ENCODE data around the gene FAXC.
"Not testable (repeated sequence)": the region's sequence is repeated elsewhere in the genome, so short reads cannot be mapped to it uniquely, and the experiment has no call there.

Gene FAXC

GRCh38 chr6:99285881-99286280, 63.6 kb downstream of the FAXC start:
- TF ChIP-seq POLR2A (IDR thresholded peaks at IDR 0.05; ENCODE audit: low read length) (no peak), GATA1 (IDR thresholded peaks at IDR 0.05; ENCODE audit: low read depth, low read length) (no peak)
- no peak for DNase-seq

- DNase-seq: peak in 1 of 2 experiments; percentile 17
- no peak for TF ChIP-seq POLR2A (IDR thresholded peaks at IDR 0.05; ENCODE audit: low read length)
- TF ChIP-seq GATA1 (IDR thresholded peaks at IDR 0.05; ENCODE audit: low read depth, low read length): no peak
These were observed 66.9 kb downstream of the FAXC start for GRCh38 chr6:99282479-99283062.

GRCh38 chr6:99276747-99277146, 72.7 kb downstream of the FAXC start:
- TF ChIP-seq POLR2A (IDR thresholded peaks at IDR 0.05; ENCODE audit: low read length) (no peak), GATA1 (IDR thresholded peaks at IDR 0.05; ENCODE audit: low read depth, low read length) (no peak)
- no peak for DNase-seq

- TF ChIP-seq POLR2A (IDR thresholded peaks at IDR 0.05; ENCODE audit: low read length): no peak
- DNase-seq: no peak
These were observed 78.6 kb downstream of the FAXC start for GRCh38 chr6:99270826-99271225.

- no peak for DNase-seq
- TF ChIP-seq POLR2A (IDR thresholded peaks at IDR 0.05; ENCODE audit: low read length): no peak
- no peak for TF ChIP-seq GATA1 (IDR thresholded peaks at IDR 0.05; ENCODE audit: low read depth, low read length)
These were observed 79.4 kb downstream of the FAXC start for GRCh38 chr6:99270030-99270429.

- DNase-seq: no peak
- TF ChIP-seq POLR2A (IDR thresholded peaks at IDR 0.05; ENCODE audit: low read length) (no peak), GATA1 (IDR thresholded peaks at IDR 0.05; ENCODE audit: low read depth, low read length) (no peak)
These were observed 80.3 kb downstream of the FAXC start for GRCh38 chr6:99269207-99269606.

- DNase-seq: not testable (repeated sequence)
These were observed 82.5 kb downstream of the FAXC start for GRCh38 chr6:99266996-99267395.

GRCh38 chr6:99265447-99265846, 84.0 kb downstream of the FAXC start:
- not testable (repeated sequence) for DNase-seq

- no peak for DNase-seq
- no peak for TF ChIP-seq POLR2A (IDR thresholded peaks at IDR 0.05; ENCODE audit: low read length)
These were observed 94.6 kb downstream of the FAXC start for GRCh38 chr6:99254616-99255550.

GRCh38 chr6:99253271-99253670, 96.2 kb downstream of the FAXC start:
- no peak for TF ChIP-seq POLR2A (IDR thresholded peaks at IDR 0.05; ENCODE audit: low read length)
- TF ChIP-seq GATA1 (IDR thresholded peaks at IDR 0.05; ENCODE audit: low read depth, low read length): no peak
- DNase-seq: no peak

- no peak for TF ChIP-seq GATA1 (IDR thresholded peaks at IDR 0.05; ENCODE audit: low read depth, low read length)
- TF ChIP-seq POLR2A (IDR thresholded peaks at IDR 0.05; ENCODE audit: low read length): no peak
These were observed 97.1 kb downstream of the FAXC start for GRCh38 chr6:99252421-99252820.

GRCh38 chr6:99250476-99250875, 99.0 kb downstream of the FAXC start:
- no peak for DNase-seq
- no peak for TF ChIP-seq POLR2A (IDR thresholded peaks at IDR 0.05; ENCODE audit: low read length)
- no peak for TF ChIP-seq GATA1 (IDR thresholded peaks at IDR 0.05; ENCODE audit: low read depth, low read length)

More at GRCh38 chr6:99252421-99252820, 97.1 kb downstream of the FAXC start:
- DNase-seq: no peak

DNA sequence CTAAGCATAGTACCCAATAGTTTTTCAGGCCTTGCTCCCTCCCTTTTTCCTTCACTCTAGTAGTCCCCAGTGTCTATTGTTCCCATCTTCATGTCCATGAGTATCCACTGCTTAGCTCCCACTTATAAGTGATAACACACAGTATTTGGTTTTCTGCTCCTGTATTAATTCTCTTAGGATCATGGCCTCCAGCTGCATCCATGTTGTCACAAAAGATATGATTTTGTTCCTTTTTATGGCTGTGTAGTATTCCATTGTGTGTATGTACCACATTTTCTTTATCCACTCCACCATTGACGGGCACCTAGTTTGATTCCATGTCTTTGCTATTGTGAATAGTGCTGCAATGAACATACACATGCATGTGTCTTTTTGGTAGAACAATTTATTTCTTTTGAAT, 102.9 kb downstream of the FAXC start:
- no peak for DNase-seq
- no peak for TF ChIP-seq POLR2A (IDR thresholded peaks at IDR 0.05; ENCODE audit: low read length)

- peak in 1 of 2 experiments; percentile 15 for DNase-seq
- TF ChIP-seq GATA1 (IDR thresholded peaks at IDR 0.05; ENCODE audit: low read depth, low read length) (no peak), POLR2A (IDR thresholded peaks at IDR 0.05; ENCODE audit: low read length) (no peak)
These were observed 107.5 kb downstream of the FAXC start for GRCh38 chr6:99241905-99242534.

GRCh38 chr6:99236010-99236409, 113.5 kb downstream of the FAXC start:
- no peak for DNase-seq
- TF ChIP-seq GATA1 (IDR thresholded peaks at IDR 0.05; ENCODE audit: low read depth, low read length): no peak
- TF ChIP-seq POLR2A (IDR thresholded peaks at IDR 0.05; ENCODE audit: low read length): no peak
